HCT116 (cell line): ENCODE measurements around the gene LRIT2. TPM values are rescaled to one million over a fixed set of nuclear protein-coding genes. Genes with fewer than 3 reads are reported as not detected.

Source experiments
- ATAC-seq: fragments of 200-7000 bp; cut with Tn5 transposase; 2 replicates; pipeline ENCODE4 v1.9.1; 2020; ENCODE audit warnings: mild to moderate bottlenecking, moderate library complexity
- BruUV-seq: library from RNA; stranded (reverse); fragments of 400-500 nt; replicated peaks from 2 replicates; lab custom pipeline; 2021; lab: Mats Ljungman, UMichigan
- CTCF ChIA-PET: fragments of 300-600 bp; sonication (Branson Sonifier 250); formaldehyde crosslinking; loops from one replicate; lab custom pipeline; 2021; ENCODE audit warnings: antibody characterized with exemption; lab: Charles Lee
- POLR2A ChIA-PET: fragments of 300-600, 350-600 bp; sonication (Branson Sonifier 250); formaldehyde crosslinking; loops from one replicate; lab custom pipeline; 2021; ENCODE audit warnings: antibody characterized with exemption; lab: Charles Lee
- RAD21 ChIA-PET, 2 experiments: fragments of 300-600 bp; sonication (Branson Sonifier 250); formaldehyde crosslinking; loops; one replicate each; lab custom pipeline; 2023; ENCODE audit warnings: low total read pairs in 2 of 2; ENCODE audit not compliant: uncharacterized antibody in 2 of 2, unreplicated experiment in 2 of 2, low non-redundant PET in 1 of 2; lab: Charles Lee
- DNase-seq: peaks from one replicate; pipeline ENCODE4 v3.0.0-alpha.2; 2010; ENCODE audit warnings: low read depth, low spot score
- H2AFZ ChIP-seq: fragments of 200-600 bp; shearing (Covaris generic), sonication (generic); 2 replicates; pipeline ENCODE4 v1.6.1; 2017; ENCODE audit warnings: low read depth, mixed run types, mixed read lengths, antibody characterized with exemption, low read length; ENCODE audit not compliant: poor library complexity, severe bottlenecking
- H3K27ac ChIP-seq: 2 replicates; pipeline ENCODE4 v1.5.1; 2012; ENCODE audit warnings: low read depth, low read length
- H3K27me3 ChIP-seq: fragments of 200-600 bp; sonication (generic); 2 replicates; pipeline ENCODE4 v1.6.1; 2016; ENCODE audit warnings: mixed run types, low read length, mixed read lengths; ENCODE audit not compliant: insufficient read depth
- H3K36me3 ChIP-seq, 2 experiments: fragments of 200-500 bp in 1 of 2; fragments of 200-600 bp in 1 of 2; sonication (Bioruptor generic) in 1 of 2; sonication (generic) in 1 of 2; 2 replicates each; pipeline versions ENCODE4 v1.5.1 to v1.6.1; 2014 to 2016; ENCODE audit warnings: low read length in 2 of 2, inconsistent platforms in 1 of 2, mixed read lengths in 1 of 2, mixed run types in 1 of 2; ENCODE audit not compliant: insufficient read depth in 2 of 2, control insufficient read depth in 1 of 2
- H3K4me1 ChIP-seq, 2 experiments: fragments of 200-600 bp in 1 of 2; sonication (generic) in 1 of 2; 2 replicates each; pipeline versions ENCODE4 v1.5.1 to v1.6.1; 2012 to 2017; ENCODE audit warnings: low read length in 2 of 2, inconsistent platforms in 1 of 2, mild to moderate bottlenecking in 1 of 2, mixed read lengths in 1 of 2, mixed run types in 1 of 2, moderate library complexity in 1 of 2; ENCODE audit not compliant: insufficient read depth in 2 of 2, control insufficient read depth in 1 of 2
- H3K4me2 ChIP-seq: fragments of 200-600 bp; sonication (generic); 2 replicates; pipeline ENCODE4 v1.6.1; 2017; ENCODE audit warnings: mixed run types, low read length, mixed read lengths
- H3K4me3 ChIP-seq, 2 experiments: fragments of 200-600 bp in 1 of 2; sonication (generic) in 1 of 2; replicated peaks in 1 of 2; 2 replicates each; pipeline ENCODE4 v1.5.1; 2011 to 2016; ENCODE audit warnings: low read length in 2 of 2, control low read depth in 1 of 2, low read depth in 1 of 2, mild to moderate bottlenecking in 1 of 2, mixed read lengths in 1 of 2, mixed run types in 1 of 2
- H3K79me2 ChIP-seq: fragments of 200-600 bp; sonication (generic); 2 replicates; pipeline ENCODE4 v1.6.1; 2017; ENCODE audit warnings: mild to moderate bottlenecking, mixed run types, low read length, moderate library complexity, mixed read lengths; ENCODE audit not compliant: insufficient read depth
- H3K9ac ChIP-seq: fragments of 200-600 bp; sonication (generic); 2 replicates; pipeline ENCODE4 v1.6.1; 2016; ENCODE audit warnings: low read length, mixed read lengths
- H3K9me2 ChIP-seq: fragments of 200-600 bp; sonication (generic), shearing (Covaris generic); 2 replicates; pipeline ENCODE4 v1.6.1; 2017; ENCODE audit warnings: mixed run types, mild to moderate bottlenecking, moderate library complexity; ENCODE audit not compliant: insufficient read depth
- H3K9me3 ChIP-seq, 2 experiments: fragments of 200-500 bp in 1 of 2; fragments of 200-600 bp in 1 of 2; sonication (Bioruptor generic) in 1 of 2; sonication (generic) in 1 of 2; 2 replicates each; pipeline ENCODE4 v1.6.1; 2014 to 2017; ENCODE audit warnings: low read length in 2 of 2, mixed read lengths in 2 of 2, inconsistent platforms in 1 of 2, low read depth in 1 of 2, mild to moderate bottlenecking in 1 of 2, mixed run types in 1 of 2, moderate library complexity in 1 of 2; ENCODE audit not compliant: control insufficient read depth in 1 of 2, insufficient read depth in 1 of 2
- H4K20me1 ChIP-seq: fragments of 200-600 bp; sonication (generic), shearing (Covaris generic); 2 replicates; pipeline ENCODE4 v1.6.1; 2017; ENCODE audit warnings: mixed run types, mild to moderate bottlenecking, moderate library complexity; ENCODE audit not compliant: insufficient read depth
- CTCF ChIP-seq, 3 experiments: fragments of 200-600 bp in 1 of 3; sonication (generic) in 1 of 3; IDR thresholded peaks in 2 of 3; conservative IDR thresholded peaks in 1 of 3; 2 replicates each; pipeline ENCODE4 v1.5.1; 2012 to 2017; ENCODE audit warnings: low read depth in 2 of 3, low read length in 2 of 3, antibody characterized with exemption in 1 of 3, borderline replicate concordance in 1 of 3, control low read depth in 1 of 3, mild to moderate bottlenecking in 1 of 3, mixed read lengths in 1 of 3, mixed run types in 1 of 3, moderate library complexity in 1 of 3; ENCODE audit not compliant: insufficient read depth in 1 of 3
- FOSL1 ChIP-seq: IDR thresholded peaks from 2 replicates; pipeline ENCODE4 v1.6.1; 2012; ENCODE audit warnings: low read depth
- RAD21 ChIP-seq: IDR thresholded peaks from 2 replicates; pipeline ENCODE4 v1.6.1; 2012; ENCODE audit warnings: low read depth, mild to moderate bottlenecking
- REST ChIP-seq: IDR thresholded peaks from 2 replicates; pipeline ENCODE4 v1.6.1; 2012; ENCODE audit warnings: low read depth
- intact Hi-C: fragments of 100-400 bp; cut with micrococcal nuclease; formaldehyde crosslinking; loops from 2 replicates; pipeline ENCODE4 v1.10.0; 2022
- total RNA-seq: library from RNA; stranded (reverse); gene quantifications from one replicate; pipeline ENCODE4 v1.2.1, GENCODE V29; 2021; ENCODE audit not compliant: unreplicated experiment

Gene LRIT2
- total RNA-seq, 1 experiment from 2014 or later, result not detected

GRCh38 chr10:84205049-84205852 lies 20.1 kb downstream of the LRIT2 start:
- intact Hi-C loops, result loop anchor here (1.0 kb wide), 2 partner anchors 57 to 79 kb away; no protein-coding TSS in a partner anchor
- RAD21 ChIA-PET, result no interaction called here

More at GRCh38 chr10:84205049-84205852, 20.1 kb downstream of the LRIT2 start:
- ChIA-PET POLR2A (no interaction called here), CTCF (interaction anchor here (1.0 to 1.7 kb wide), 4 partner anchors 14 to 66 kb away, joined by 3 to 5 read pairs (median 4); partner anchors contain the start of gene GHITM)
- no peaks in the 10 kb centered on the region for H3K36me3 ChIP-seq
- H3K4me3 ChIP-seq, result no peak overlapping the region
- TF ChIP-seq CTCF (IDR thresholded peaks at IDR 0.05 in 2 of 3, conservative IDR thresholded peaks at IDR 0.05 in 1 of 3; ENCODE audit: borderline replicate concordance in 1 of 3, insufficient read depth in 1 of 3, low read depth in 2 of 3, low read length in 2 of 3) (peak; percentile 69 to 95 (median 86); a peak in 5 of 6 replicates), REST (no peak), FOSL1 (no peak), RAD21 (peak; percentile 74)
- no peaks in the 10 kb centered on the region for H3K9me3 ChIP-seq
- DNase-seq (peak; percentile 37), ATAC-seq (peak; percentile 90)
- no peaks in the 10 kb centered on the region for H3K9me2 ChIP-seq
- no peak overlapping the region for H3K27ac ChIP-seq
- H3K79me2 ChIP-seq, result no peaks in the 10 kb centered on the region
- BruUV-seq, result no TSS peak
- H4K20me1 ChIP-seq, result no peaks in the 10 kb centered on the region
- H2AFZ ChIP-seq, result no peak overlapping the region
- no peak overlapping the region for H3K4me2 ChIP-seq
- no peaks in the 10 kb centered on the region for H3K4me1 ChIP-seq
- H3K9ac ChIP-seq, result no peak overlapping the region
- peaks cover 19% of the 10 kb centered on the region for H3K27me3 ChIP-seq
